ENCODE data around the gene NAALADL2.

DNA sequence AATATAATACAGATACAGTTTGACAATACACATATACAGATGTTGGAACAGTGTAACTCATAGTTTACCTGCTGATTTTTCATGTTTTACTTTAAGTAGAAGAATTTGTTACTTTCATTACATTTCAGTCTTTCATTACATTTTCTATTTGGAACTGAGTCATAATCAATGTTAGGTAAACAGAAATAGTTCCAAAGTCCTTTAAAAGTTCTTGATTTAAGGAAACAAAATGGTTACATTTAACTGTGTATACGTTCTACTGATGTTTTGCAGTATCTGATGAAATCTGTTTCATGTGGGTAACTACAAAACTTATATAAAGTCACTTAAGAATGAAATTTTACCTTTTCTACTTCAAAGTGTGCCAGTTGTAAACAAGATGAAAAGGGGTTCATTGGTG, 721.2 kb downstream of the NAALADL2 start:
- TF ChIP-seq CTCF (IDR thresholded peaks at IDR 0.05; ENCODE audit: insufficient read depth, low read length, poor library complexity, severe bottlenecking) (no peak), EZH2phosphoT487 (conservative IDR thresholded peaks at IDR 0.05; ENCODE audit: low read length) (no peak)
